Measurements from ENCODE around the gene OAS1. TPM values are rescaled to one million over a fixed set of nuclear protein-coding genes. Genes with fewer than 3 reads are reported as not detected.

OAS1 gene
- total and polyA plus RNA-seq, 2 of the 8 experiments (the other 6 are each of a cell fraction or from before 2014, with no cell fraction given) = 0.23 TPM; not detected in 1

- Histone ChIP-seq H2BK120ac (replicated peaks; ENCODE audit: low read depth, low read length) (no peak overlapping the region), H3K36me3 (ENCODE audit: control insufficient read depth in 2 of 4, insufficient read depth in 4 of 4, low read length in 3 of 4) (no peaks in the 10 kb centered on the region), H3K9ac (replicated peaks in 1 of 4; ENCODE audit: extremely low read depth in 1 of 4, low read depth in 3 of 4, low read length in 3 of 4) (no peak overlapping the region), H2BK15ac (ENCODE audit: low read length) (no peak overlapping the region), H3K14ac (ENCODE audit: insufficient read length) (no peak overlapping the region), H3K4me3 (ENCODE audit: extremely low read depth in 1 of 4, insufficient read depth in 2 of 4, low read depth in 3 of 4, low read length in 4 of 4) (no peak overlapping the region), H2BK5ac (ENCODE audit: low read depth, low read length) (no peak overlapping the region), H4K5ac (ENCODE audit: insufficient read length, low read depth, low read length) (no peak overlapping the region), H3K56ac (replicated peaks; ENCODE audit: insufficient read length, low read depth, low read length) (no peak overlapping the region), H4K91ac (replicated peaks; ENCODE audit: insufficient read length, low read length) (no peak overlapping the region), H4K20me1 (replicated peaks in 1 of 2; ENCODE audit: control insufficient read depth in 1 of 2, insufficient read depth in 2 of 2, low read length in 2 of 2) (no peaks in the 10 kb centered on the region), H3K4me2 (ENCODE audit: insufficient read depth in 1 of 2, low read depth in 2 of 2, low read length in 2 of 2) (no peak overlapping the region), H2BK12ac (ENCODE audit: low read depth, low read length) (no peak overlapping the region), H4K8ac (ENCODE audit: extremely low read depth, insufficient read depth, low read length) (peak overlapping the region; percentile 60; the same call in 1 of the 2 replicates), H3K4ac (replicated peaks; ENCODE audit: insufficient read length, low read depth, low read length) (no peak overlapping the region), H2AK5ac (ENCODE audit: low read depth, low read length) (no peak overlapping the region), H2AFZ (ENCODE audit: low read length) (no peak overlapping the region), H2BK20ac (ENCODE audit: low read length) (no peak overlapping the region), H3K27ac (ENCODE audit: low read depth, low read length) (no peak overlapping the region), H3K9me3 (ENCODE audit: insufficient read depth in 2 of 2, low read depth in 1 of 2, low read length in 1 of 2) (peaks cover 10 to 19% of the 10 kb centered on the region in 2 experiments), H3K23me2 (ENCODE audit: low read depth, low read length) (no peaks in the 10 kb centered on the region), H3K4me1 (replicated peaks in 1 of 4; ENCODE audit: control insufficient read depth in 3 of 4, insufficient read depth in 4 of 4, low read length in 3 of 4) (no peaks in the 10 kb centered on the region), H3K27me3 (replicated peaks in 1 of 4; ENCODE audit: control insufficient read depth in 3 of 4, extremely low read depth in 1 of 4, insufficient read depth in 3 of 4, low read length in 3 of 4) (peaks cover 0 to 3% (median 0%) of the 10 kb centered on the region in 4 experiments; a peak in 1 of 7 replicates), H3K23ac (ENCODE audit: insufficient read length) (no peak overlapping the region), H3K18ac (ENCODE audit: extremely low read depth, low read length) (no peak overlapping the region), H3K79me2 (ENCODE audit: control insufficient read depth in 1 of 2, insufficient read depth in 2 of 2, low read length in 2 of 2) (no peaks in the 10 kb centered on the region), H3K79me1 (ENCODE audit: low read depth, low read length) (no peaks in the 10 kb centered on the region)
- ChIA-PET POLR2A (ENCODE audit: partially characterized antibody) (no interaction called here), CTCF (ENCODE audit: partially characterized antibody) (interaction anchor here (0.9 to 2.4 kb wide), 3 partner anchors 13 to 30 kb away, joined by 3 to 8 read pairs (median 3); partner anchors contain the start of gene OAS2)
- DNase-seq (ENCODE audit: low read depth in 1 of 2, low spot score in 2 of 2) = no peak
- 83% methylated on average over 14 of the region's 14 CpGs; no CpG with 5 or more reads in 1 of the 2 experiments for WGBS, 2 experiments (ENCODE audit: extremely low coverage in 1 of 2, insufficient coverage in 1 of 2, insufficient read length in 1 of 2, insufficient replicate concordance in 2 of 2, low coverage in 1 of 2, low lambda C conversion rate in 2 of 2, missing lambda C conversion rate in 1 of 2)
- TF ChIP-seq JUND (IDR thresholded peaks at IDR 0.05; ENCODE audit: low read length) (no peak), NRF1 (IDR thresholded peaks at IDR 0.05; ENCODE audit: low read depth, low read length) (no peak), SIX5 (IDR thresholded peaks at IDR 0.05; ENCODE audit: low read depth, low read length) (no peak), POLR2A (IDR thresholded peaks at IDR 0.05; ENCODE audit: control extremely low read depth in 1 of 2, low read depth in 2 of 2, low read length in 2 of 2) (no peak)
- no peak for FAIRE-seq
Measured at GRCh38 chr12:112963227-112963861, 56.6 kb downstream of the OAS1 start.
